Retinal pigment epithelial cell (primary cell): Measurements from ENCODE around the gene ERGIC1.
"Not testable (repeated sequence)": the region's sequence is repeated elsewhere in the genome, so short reads cannot be mapped to it uniquely, and the experiment has no call there.

ENCODE experiments used
- DNase-seq: peaks from one replicate; pipeline ENCODE4 v3.0.0-alpha.2; 2010; ENCODE audit warnings: low read depth
- H3K4me3 ChIP-seq: 2 replicates; pipeline ENCODE4 v1.5.1; 2011; ENCODE audit warnings: mild to moderate bottlenecking, low read length, control low read depth, moderate library complexity
- TF ChIP-seq, protein P1 (sequence below): conservative IDR thresholded peaks from 2 replicates; pipeline ENCODE4 v1.5.1; 2011; ENCODE audit warnings: low read depth, low read length, control low read depth, inconsistent platforms

Gene ERGIC1

DNA sequence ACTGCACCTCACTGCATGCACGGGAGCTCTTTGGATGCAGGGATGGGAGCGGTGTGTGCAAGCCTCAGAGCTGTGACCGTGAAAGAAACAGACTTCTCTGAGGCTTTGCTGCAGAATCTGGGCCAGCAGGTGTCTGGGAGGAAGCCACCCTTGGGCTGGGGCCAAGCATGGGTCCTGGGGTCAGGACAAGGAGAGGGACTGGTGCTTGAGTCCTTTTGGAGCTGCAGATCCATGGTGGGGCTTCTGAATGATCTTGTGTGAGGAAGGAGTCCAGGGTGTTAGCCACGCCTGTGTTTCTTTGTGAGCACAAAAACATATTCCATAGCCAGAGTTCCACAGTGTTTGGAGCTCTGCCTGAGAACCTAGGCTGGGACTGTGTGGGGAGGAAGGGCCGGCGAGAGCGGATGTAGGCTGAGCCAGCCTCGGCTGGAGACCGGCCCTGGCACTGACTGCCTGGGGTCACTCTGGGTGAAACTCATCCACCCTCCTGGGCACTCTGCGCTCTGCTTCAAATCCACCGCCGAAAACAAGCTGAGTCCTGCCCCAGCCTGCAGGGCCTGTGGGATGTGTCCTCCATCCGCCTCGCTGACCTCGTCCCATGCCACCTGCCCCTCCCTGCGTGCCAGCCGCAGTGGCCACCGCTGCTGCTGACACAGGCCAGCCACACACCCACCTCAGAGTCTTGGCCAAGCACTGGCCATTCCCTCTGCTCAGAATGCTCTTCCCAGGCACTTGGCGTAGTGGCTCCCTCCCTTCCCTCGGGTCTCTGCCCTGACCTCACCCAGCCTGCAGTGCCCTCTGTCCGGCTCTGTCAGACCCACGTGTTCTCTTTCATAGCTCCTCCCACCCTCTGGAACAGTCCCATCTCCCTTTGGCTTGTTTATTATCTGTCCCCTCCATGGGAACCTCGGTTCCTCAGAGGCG is 26.7 kb downstream of the ERGIC1 start:
- no peak overlapping the region for H3K4me3 ChIP-seq
- TF ChIP-seq, protein P1, sequence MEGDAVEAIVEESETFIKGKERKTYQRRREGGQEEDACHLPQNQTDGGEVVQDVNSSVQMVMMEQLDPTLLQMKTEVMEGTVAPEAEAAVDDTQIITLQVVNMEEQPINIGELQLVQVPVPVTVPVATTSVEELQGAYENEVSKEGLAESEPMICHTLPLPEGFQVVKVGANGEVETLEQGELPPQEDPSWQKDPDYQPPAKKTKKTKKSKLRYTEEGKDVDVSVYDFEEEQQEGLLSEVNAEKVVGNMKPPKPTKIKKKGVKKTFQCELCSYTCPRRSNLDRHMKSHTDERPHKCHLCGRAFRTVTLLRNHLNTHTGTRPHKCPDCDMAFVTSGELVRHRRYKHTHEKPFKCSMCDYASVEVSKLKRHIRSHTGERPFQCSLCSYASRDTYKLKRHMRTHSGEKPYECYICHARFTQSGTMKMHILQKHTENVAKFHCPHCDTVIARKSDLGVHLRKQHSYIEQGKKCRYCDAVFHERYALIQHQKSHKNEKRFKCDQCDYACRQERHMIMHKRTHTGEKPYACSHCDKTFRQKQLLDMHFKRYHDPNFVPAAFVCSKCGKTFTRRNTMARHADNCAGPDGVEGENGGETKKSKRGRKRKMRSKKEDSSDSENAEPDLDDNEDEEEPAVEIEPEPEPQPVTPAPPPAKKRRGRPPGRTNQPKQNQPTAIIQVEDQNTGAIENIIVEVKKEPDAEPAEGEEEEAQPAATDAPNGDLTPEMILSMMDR: no peak
- no peak for DNase-seq

DNA sequence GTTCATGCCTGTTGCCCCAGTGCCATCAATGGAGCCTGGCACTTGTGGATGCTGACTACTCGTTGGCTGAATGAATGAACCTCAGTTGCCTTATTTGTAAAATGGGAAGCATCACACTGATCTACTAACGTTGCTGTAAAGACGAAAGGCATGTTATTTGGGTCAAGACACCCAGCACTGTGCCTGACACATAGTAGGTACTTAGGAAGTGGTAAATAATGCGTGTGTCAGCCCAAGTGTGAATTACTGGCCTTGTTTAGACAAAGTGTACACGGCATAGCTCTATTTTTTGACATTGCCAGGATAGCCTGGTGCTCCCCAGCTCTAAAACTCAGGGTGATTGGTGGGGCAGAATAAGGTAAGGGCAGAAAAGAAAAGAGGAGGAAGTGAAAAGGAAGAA is 27.4 kb downstream of the ERGIC1 start:
- no peak for DNase-seq

GRCh38 chr5:172862165-172862801 is 28.2 kb downstream of the ERGIC1 start:
- TF ChIP-seq, protein P1: no peak
- no peak for DNase-seq
- no peak overlapping the region for H3K4me3 ChIP-seq

More for the DNA sequence above, 27.4 kb downstream of the ERGIC1 start:
- TF ChIP-seq, protein P1: no peak
- H3K4me3 ChIP-seq: no peak overlapping the region

GRCh38 chr5:172864171-172864570 is 30.1 kb downstream of the ERGIC1 start:
- DNase-seq, H3K4me3 ChIP-seq: not testable (repeated sequence)

DNA sequence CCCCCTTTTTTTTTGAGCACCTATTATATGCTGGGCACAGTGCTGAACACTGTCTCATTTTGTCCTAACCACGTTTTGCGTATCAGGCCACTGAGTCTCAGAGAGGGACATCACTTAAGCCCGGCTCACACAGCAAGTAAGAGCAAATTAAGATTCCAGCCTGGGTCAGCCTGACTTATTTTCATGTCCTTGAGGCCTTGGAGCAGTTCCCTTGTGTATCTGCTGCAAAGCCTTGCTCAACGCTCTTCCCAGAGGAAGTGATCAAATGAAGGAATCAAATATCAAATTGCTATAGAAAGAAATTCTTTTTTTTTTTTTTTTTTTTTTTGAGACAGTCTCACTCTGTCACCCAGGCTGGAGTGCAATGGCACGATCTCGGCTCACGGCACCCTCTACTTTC is 30.7 kb downstream of the ERGIC1 start:
- TF ChIP-seq, protein P1: no peak
- no peak overlapping the region for H3K4me3 ChIP-seq
- no peak for DNase-seq

DNA sequence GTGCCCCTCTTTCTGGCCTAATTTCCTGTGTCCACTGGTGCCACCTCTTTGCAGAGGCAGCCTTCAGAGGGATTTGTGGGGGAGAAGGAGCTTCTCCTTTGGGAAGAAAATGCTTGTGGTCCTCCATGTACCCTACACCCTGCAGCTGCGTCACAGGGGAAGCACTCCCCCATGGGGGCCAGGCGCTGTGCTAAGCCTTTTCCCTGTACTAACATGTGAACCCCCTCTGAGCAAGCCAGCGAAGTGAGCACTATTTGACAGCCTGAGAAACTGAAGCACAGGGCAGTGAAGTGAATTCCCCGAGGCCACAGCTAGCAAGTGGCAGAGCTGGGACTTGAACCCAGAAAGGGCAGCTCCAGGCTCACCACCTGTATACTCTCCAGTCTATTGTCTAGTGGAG is 32.3 kb downstream of the ERGIC1 start:
- no peak overlapping the region for H3K4me3 ChIP-seq
- no peak for DNase-seq
- TF ChIP-seq, protein P1: no peak

GRCh38 chr5:172866802-172867748 is 33.0 kb downstream of the ERGIC1 start:
- no peak overlapping the region for H3K4me3 ChIP-seq
- no peak for DNase-seq
- TF ChIP-seq, protein P1: no peak
